ENCODE data around the gene FXYD2. TPM values are rescaled to one million over a fixed set of nuclear protein-coding genes. Genes with fewer than 3 reads are reported as not detected.
"Not testable (repeated sequence)": the region's sequence is repeated elsewhere in the genome, so short reads cannot be mapped to it uniquely, and the experiment has no call there.

Gene FXYD2
- total RNA-seq, 1 donor from 2014 or later: 0.84 TPM

GRCh38 chr11:117822074-117823033, 2.2 kb downstream of the FXYD2 start:
- intact Hi-C loops (cut with micrococcal nuclease): no loop called here

- intact Hi-C loops (cut with micrococcal nuclease): no loop called here
Observed at GRCh38 chr11:117821431-117821830, 3.1 kb downstream of the FXYD2 start.

GRCh38 chr11:117820516-117820915, 4.0 kb downstream of the FXYD2 start:
- intact Hi-C loops (cut with micrococcal nuclease): no loop called here

- intact Hi-C loops (cut with micrococcal nuclease): no loop called here
Observed at GRCh38 chr11:117820071-117820470, 4.5 kb downstream of the FXYD2 start.

GRCh38 chr11:117819096-117820040, 5.2 kb downstream of the FXYD2 start:
- intact Hi-C loops (cut with micrococcal nuclease): loop anchor here (5.0 kb wide), 1 partner anchor 392 kb away; no protein-coding TSS in a partner anchor

- intact Hi-C loops (cut with micrococcal nuclease): loop anchor here (5.0 kb wide), 1 partner anchor 391 kb away; no protein-coding TSS in a partner anchor
Observed at GRCh38 chr11:117818041-117818873, 6.3 kb downstream of the FXYD2 start.

- intact Hi-C loops (cut with micrococcal nuclease): loop anchor here (2.0 to 5.0 kb wide), 2 partner anchors 235 to 390 kb away; no protein-coding TSS in a partner anchor
Observed at GRCh38 chr11:117817368-117818040, 7.0 kb downstream of the FXYD2 start.

- intact Hi-C loops (cut with micrococcal nuclease): loop anchor here (2.0 to 5.0 kb wide), 2 partner anchors 236 to 390 kb away; no protein-coding TSS in a partner anchor
Observed at GRCh38 chr11:117816846-117817367, 7.6 kb downstream of the FXYD2 start.

- intact Hi-C loops (cut with micrococcal nuclease): loop anchor here (2.0 to 5.0 kb wide), 2 partner anchors 237 to 389 kb away; no protein-coding TSS in a partner anchor
Observed at GRCh38 chr11:117816151-117816741, 8.3 kb downstream of the FXYD2 start.

GRCh38 chr11:117815262-117815803, 9.2 kb downstream of the FXYD2 start:
- intact Hi-C loops (cut with micrococcal nuclease): loop anchor here (1.0 to 5.0 kb wide), 4 partner anchors 8 to 388 kb away; no protein-coding TSS in a partner anchor

GRCh38 chr11:117814766-117815261, 9.7 kb downstream of the FXYD2 start:
- intact Hi-C loops (cut with micrococcal nuclease): loop anchor here (1.0 to 5.0 kb wide), 4 partner anchors 8 to 388 kb away; no protein-coding TSS in a partner anchor

GRCh38 chr11:117814204-117814765, 10.3 kb downstream of the FXYD2 start:
- intact Hi-C loops (cut with micrococcal nuclease): loop anchor here (2.0 kb wide), 2 partner anchors 137 to 189 kb away; no protein-coding TSS in a partner anchor

GRCh38 chr11:117810056-117810451, 14.5 kb downstream of the FXYD2 start:
- intact Hi-C loops (cut with micrococcal nuclease): not testable (repeated sequence)

GRCh38 chr11:117809236-117810055, 15.1 kb downstream of the FXYD2 start:
- intact Hi-C loops (cut with micrococcal nuclease): loop anchor here (5.0 to 10.0 kb wide), 2 partner anchors 365 to 577 kb away; partner anchors contain the start of genes PCSK7, RNF214 and SCN2B

- intact Hi-C loops (cut with micrococcal nuclease): loop anchor here (5.0 to 10.0 kb wide), 2 partner anchors 366 to 576 kb away; partner anchors contain the start of genes PCSK7, RNF214 and SCN2B
Observed at GRCh38 chr11:117808784-117809183, 15.8 kb downstream of the FXYD2 start.

GRCh38 chr11:117807482-117808327, 16.8 kb downstream of the FXYD2 start:
- intact Hi-C loops (cut with micrococcal nuclease): loop anchor here (1.0 to 10.0 kb wide), 5 partner anchors 8 to 575 kb away; partner anchors contain the start of genes PCSK7, RNF214 and SCN2B
